Measurements from ENCODE around the gene SLC9A7.

Gene SLC9A7

GRCh38 chrX:46698691-46699090 lies 60.2 kb downstream of the SLC9A7 start:
- H3K36me3 Mint-ChIP-seq, result no peaks in the 10 kb centered on the region
- H3K4me3 Mint-ChIP-seq, result no peak overlapping the region
- no peak overlapping the region for H3K27ac Mint-ChIP-seq
- no peaks in the 10 kb centered on the region for H3K9me3 Mint-ChIP-seq (ENCODE audit: low read depth)
- H3K27me3 Mint-ChIP-seq, result no peaks in the 10 kb centered on the region
- peaks cover 9% of the 10 kb centered on the region for H3K4me1 Mint-ChIP-seq (ENCODE audit: low read depth)

- Mint-ChIP-seq H3K4me3 (no peak overlapping the region), H3K9me3 (ENCODE audit: low read depth) (no peaks in the 10 kb centered on the region), H3K27me3 (no peaks in the 10 kb centered on the region), H3K4me1 (ENCODE audit: low read depth) (peaks cover 2% of the 10 kb centered on the region), H3K27ac (no peak overlapping the region), H3K36me3 (no peaks in the 10 kb centered on the region)
These were observed 63.4 kb downstream of the SLC9A7 start for GRCh38 chrX:46695491-46695890.

- Mint-ChIP-seq H3K36me3 (no peaks in the 10 kb centered on the region), H3K4me3 (no peak overlapping the region), H3K4me1 (ENCODE audit: low read depth) (peaks cover 2% of the 10 kb centered on the region), H3K27ac (no peak overlapping the region), H3K9me3 (ENCODE audit: low read depth) (no peaks in the 10 kb centered on the region), H3K27me3 (no peaks in the 10 kb centered on the region)
These were observed 64.4 kb downstream of the SLC9A7 start for GRCh38 chrX:46694549-46694948.

GRCh38 chrX:46693149-46693548 lies 65.8 kb downstream of the SLC9A7 start:
- no peaks in the 10 kb centered on the region for H3K27me3 Mint-ChIP-seq

GRCh38 chrX:46690818-46691217 lies 68.1 kb downstream of the SLC9A7 start:
- H3K4me1 Mint-ChIP-seq (ENCODE audit: low read depth), result peaks cover 3% of the 10 kb centered on the region
- H3K36me3 Mint-ChIP-seq, result no peaks in the 10 kb centered on the region
- no peak overlapping the region for H3K4me3 Mint-ChIP-seq
- H3K27me3 Mint-ChIP-seq, result no peaks in the 10 kb centered on the region
- H3K27ac Mint-ChIP-seq, result no peak overlapping the region
- no peaks in the 10 kb centered on the region for H3K9me3 Mint-ChIP-seq (ENCODE audit: low read depth)

More at GRCh38 chrX:46693149-46693548, 65.8 kb downstream of the SLC9A7 start:
- Mint-ChIP-seq H3K9me3 (ENCODE audit: low read depth) (no peaks in the 10 kb centered on the region), H3K36me3 (no peaks in the 10 kb centered on the region), H3K4me1 (ENCODE audit: low read depth) (no peaks in the 10 kb centered on the region), H3K27ac (no peak overlapping the region), H3K4me3 (no peak overlapping the region)

GRCh38 chrX:46687619-46688018 lies 71.3 kb downstream of the SLC9A7 start:
- peaks cover 3% of the 10 kb centered on the region for H3K4me1 Mint-ChIP-seq (ENCODE audit: low read depth)

GRCh38 chrX:46686003-46686645 lies 72.8 kb downstream of the SLC9A7 start:
- Mint-ChIP-seq H3K9me3 (ENCODE audit: low read depth) (no peaks in the 10 kb centered on the region), H3K36me3 (no peaks in the 10 kb centered on the region), H3K27me3 (no peaks in the 10 kb centered on the region), H3K4me1 (ENCODE audit: low read depth) (peaks cover 3% of the 10 kb centered on the region), H3K27ac (no peak overlapping the region), H3K4me3 (no peak overlapping the region)

More at GRCh38 chrX:46687619-46688018, 71.3 kb downstream of the SLC9A7 start:
- no peak overlapping the region for H3K4me3 Mint-ChIP-seq
- no peaks in the 10 kb centered on the region for H3K27me3 Mint-ChIP-seq
- H3K9me3 Mint-ChIP-seq (ENCODE audit: low read depth), result no peaks in the 10 kb centered on the region
- H3K27ac Mint-ChIP-seq, result no peak overlapping the region
- H3K36me3 Mint-ChIP-seq, result no peaks in the 10 kb centered on the region

- no peak overlapping the region for H3K4me3 Mint-ChIP-seq
- H3K27ac Mint-ChIP-seq, result no peak overlapping the region
- no peaks in the 10 kb centered on the region for H3K27me3 Mint-ChIP-seq
- peaks cover 3% of the 10 kb centered on the region for H3K4me1 Mint-ChIP-seq (ENCODE audit: low read depth)
- H3K36me3 Mint-ChIP-seq, result peaks cover 3% of the 10 kb centered on the region
- no peaks in the 10 kb centered on the region for H3K9me3 Mint-ChIP-seq (ENCODE audit: low read depth)
These were observed 75.9 kb downstream of the SLC9A7 start for GRCh38 chrX:46683048-46683447.

GRCh38 chrX:46681849-46682248 lies 77.1 kb downstream of the SLC9A7 start:
- Mint-ChIP-seq H3K9me3 (ENCODE audit: low read depth) (no peaks in the 10 kb centered on the region), H3K27me3 (no peaks in the 10 kb centered on the region), H3K36me3 (peaks cover 7% of the 10 kb centered on the region)

GRCh38 chrX:46678232-46678631 lies 80.7 kb downstream of the SLC9A7 start:
- H3K36me3 Mint-ChIP-seq, result peaks cover 9% of the 10 kb centered on the region
- H3K27me3 Mint-ChIP-seq, result no peaks in the 10 kb centered on the region
- peaks cover 2% of the 10 kb centered on the region for H3K4me1 Mint-ChIP-seq (ENCODE audit: low read depth)
- H3K4me3 Mint-ChIP-seq, result no peak overlapping the region
- H3K27ac Mint-ChIP-seq, result no peak overlapping the region
- H3K9me3 Mint-ChIP-seq (ENCODE audit: low read depth), result no peaks in the 10 kb centered on the region

More at GRCh38 chrX:46681849-46682248, 77.1 kb downstream of the SLC9A7 start:
- Mint-ChIP-seq H3K27ac (no peak overlapping the region), H3K4me1 (ENCODE audit: low read depth) (peaks cover 3% of the 10 kb centered on the region), H3K4me3 (no peak overlapping the region)

GRCh38 chrX:46676399-46677356 lies 82.2 kb downstream of the SLC9A7 start:
- no peak overlapping the region for H3K4me3 Mint-ChIP-seq
- H3K9me3 Mint-ChIP-seq (ENCODE audit: low read depth), result no peaks in the 10 kb centered on the region
- H3K27me3 Mint-ChIP-seq, result no peaks in the 10 kb centered on the region
- peaks cover 2% of the 10 kb centered on the region for H3K4me1 Mint-ChIP-seq (ENCODE audit: low read depth)
- H3K27ac Mint-ChIP-seq, result no peak overlapping the region
- H3K36me3 Mint-ChIP-seq, result peaks cover 9% of the 10 kb centered on the region

GRCh38 chrX:46673620-46674359 lies 85.1 kb downstream of the SLC9A7 start:
- Mint-ChIP-seq H3K27me3 (no peaks in the 10 kb centered on the region), H3K4me1 (ENCODE audit: low read depth) (peaks cover 2% of the 10 kb centered on the region), H3K4me3 (no peak overlapping the region), H3K27ac (no peak overlapping the region), H3K36me3 (peaks cover 7% of the 10 kb centered on the region), H3K9me3 (ENCODE audit: low read depth) (no peaks in the 10 kb centered on the region)

- Mint-ChIP-seq H3K27me3 (no peaks in the 10 kb centered on the region), H3K27ac (no peak overlapping the region), H3K4me3 (no peak overlapping the region), H3K9me3 (ENCODE audit: low read depth) (no peaks in the 10 kb centered on the region), H3K4me1 (ENCODE audit: low read depth) (peaks cover 4% of the 10 kb centered on the region), H3K36me3 (peaks cover 3% of the 10 kb centered on the region)
These were observed 88.6 kb downstream of the SLC9A7 start for GRCh38 chrX:46670316-46670715.

GRCh38 chrX:46666831-46667230 lies 92.1 kb downstream of the SLC9A7 start:
- Mint-ChIP-seq H3K9me3 (ENCODE audit: low read depth) (no peaks in the 10 kb centered on the region), H3K4me3 (no peak overlapping the region), H3K27ac (no peak overlapping the region), H3K36me3 (peaks cover 6% of the 10 kb centered on the region), H3K4me1 (ENCODE audit: low read depth) (peaks cover 13% of the 10 kb centered on the region), H3K27me3 (no peaks in the 10 kb centered on the region)
